Osteocyte (in vitro differentiated cells): ENCODE results near the gene LRRFIP1. TPM values are rescaled to one million over a fixed set of nuclear protein-coding genes. Genes with fewer than 3 reads are reported as not detected.
A peak's percentile ranks its signal among the peaks of the same experiment; 100 is the strongest.
"Not testable (repeated sequence)": the region's sequence is repeated elsewhere in the genome, so short reads cannot be mapped to it uniquely, and the experiment has no call there.

Experiments used
- DNase-seq: peaks from one replicate; pipeline ENCODE4 v3.0.0; 2021; ENCODE audit warnings: mixed read lengths; ENCODE audit not compliant: unreplicated experiment; ENCODE audit errors: extremely low spot score
- H3K27ac Mint-ChIP-seq: one replicate; pipeline ENCODE4 v1.8.0; 2021; ENCODE audit warnings: mild to moderate bottlenecking, mixed read lengths; ENCODE audit not compliant: unreplicated experiment
- H3K27me3 Mint-ChIP-seq: one replicate; pipeline ENCODE4 v1.8.0; 2021; ENCODE audit warnings: mixed read lengths; ENCODE audit not compliant: unreplicated experiment
- H3K36me3 Mint-ChIP-seq: one replicate; pipeline ENCODE4 v1.8.0; 2021; ENCODE audit warnings: mixed read lengths; ENCODE audit not compliant: unreplicated experiment
- H3K4me1 Mint-ChIP-seq: one replicate; pipeline ENCODE4 v1.8.0; 2021; ENCODE audit warnings: mixed read lengths; ENCODE audit not compliant: unreplicated experiment
- H3K4me3 Mint-ChIP-seq: one replicate; pipeline ENCODE4 v1.8.0; 2021; ENCODE audit warnings: mild to moderate bottlenecking, moderate library complexity, mixed read lengths; ENCODE audit not compliant: unreplicated experiment
- H3K9me3 Mint-ChIP-seq: one replicate; pipeline ENCODE4 v1.8.0; 2021; ENCODE audit warnings: mixed read lengths; ENCODE audit not compliant: unreplicated experiment
- total RNA-seq: library from RNA; stranded (reverse); gene quantifications from 2 replicates; pipeline ENCODE4 v1.2.1, GENCODE V29; 2021
- TF ChIP-seq, protein P1 (sequence below): fragments of 200-600 bp; sonication (generic); IDR thresholded peaks from 2 replicates; pipeline ENCODE4 v1.5.0; 2021; ENCODE audit warnings: antibody characterized with exemption, mild to moderate bottlenecking, moderate library complexity

The LRRFIP1 gene
- total RNA-seq, 1 donor from 2014 or later = 79.9 TPM

DNA sequence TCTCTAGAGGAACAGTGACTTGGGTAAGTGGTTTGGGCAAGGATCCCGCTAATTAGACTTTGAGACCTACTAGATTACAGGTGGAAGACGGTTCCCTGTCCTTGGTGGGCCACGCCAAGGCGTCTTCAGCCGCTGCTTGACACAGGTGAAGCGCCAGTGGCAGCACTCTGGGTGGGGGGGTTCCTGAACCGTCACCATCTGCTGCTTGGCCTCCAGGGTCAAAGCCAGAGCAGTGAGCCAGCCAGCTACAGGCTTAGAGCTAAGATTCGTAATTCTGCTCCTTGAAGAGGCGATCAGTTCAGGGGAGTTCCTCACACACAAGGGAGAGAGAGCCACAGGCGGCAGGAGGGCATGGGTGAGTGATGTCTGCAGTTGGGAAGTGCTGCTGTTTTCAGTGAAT lies 131.8 kb downstream of the LRRFIP1 start:
- no peak overlapping the region for H3K4me3 Mint-ChIP-seq
- no peaks in the 10 kb centered on the region for H3K9me3 Mint-ChIP-seq
- H3K36me3 Mint-ChIP-seq = peaks cover 47% of the 10 kb centered on the region
- TF ChIP-seq, protein P1, sequence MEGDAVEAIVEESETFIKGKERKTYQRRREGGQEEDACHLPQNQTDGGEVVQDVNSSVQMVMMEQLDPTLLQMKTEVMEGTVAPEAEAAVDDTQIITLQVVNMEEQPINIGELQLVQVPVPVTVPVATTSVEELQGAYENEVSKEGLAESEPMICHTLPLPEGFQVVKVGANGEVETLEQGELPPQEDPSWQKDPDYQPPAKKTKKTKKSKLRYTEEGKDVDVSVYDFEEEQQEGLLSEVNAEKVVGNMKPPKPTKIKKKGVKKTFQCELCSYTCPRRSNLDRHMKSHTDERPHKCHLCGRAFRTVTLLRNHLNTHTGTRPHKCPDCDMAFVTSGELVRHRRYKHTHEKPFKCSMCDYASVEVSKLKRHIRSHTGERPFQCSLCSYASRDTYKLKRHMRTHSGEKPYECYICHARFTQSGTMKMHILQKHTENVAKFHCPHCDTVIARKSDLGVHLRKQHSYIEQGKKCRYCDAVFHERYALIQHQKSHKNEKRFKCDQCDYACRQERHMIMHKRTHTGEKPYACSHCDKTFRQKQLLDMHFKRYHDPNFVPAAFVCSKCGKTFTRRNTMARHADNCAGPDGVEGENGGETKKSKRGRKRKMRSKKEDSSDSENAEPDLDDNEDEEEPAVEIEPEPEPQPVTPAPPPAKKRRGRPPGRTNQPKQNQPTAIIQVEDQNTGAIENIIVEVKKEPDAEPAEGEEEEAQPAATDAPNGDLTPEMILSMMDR = no peak
- no peaks in the 10 kb centered on the region for H3K4me1 Mint-ChIP-seq
- H3K27ac Mint-ChIP-seq = no peak overlapping the region
- no peaks in the 10 kb centered on the region for H3K27me3 Mint-ChIP-seq
- no peak for DNase-seq

DNA sequence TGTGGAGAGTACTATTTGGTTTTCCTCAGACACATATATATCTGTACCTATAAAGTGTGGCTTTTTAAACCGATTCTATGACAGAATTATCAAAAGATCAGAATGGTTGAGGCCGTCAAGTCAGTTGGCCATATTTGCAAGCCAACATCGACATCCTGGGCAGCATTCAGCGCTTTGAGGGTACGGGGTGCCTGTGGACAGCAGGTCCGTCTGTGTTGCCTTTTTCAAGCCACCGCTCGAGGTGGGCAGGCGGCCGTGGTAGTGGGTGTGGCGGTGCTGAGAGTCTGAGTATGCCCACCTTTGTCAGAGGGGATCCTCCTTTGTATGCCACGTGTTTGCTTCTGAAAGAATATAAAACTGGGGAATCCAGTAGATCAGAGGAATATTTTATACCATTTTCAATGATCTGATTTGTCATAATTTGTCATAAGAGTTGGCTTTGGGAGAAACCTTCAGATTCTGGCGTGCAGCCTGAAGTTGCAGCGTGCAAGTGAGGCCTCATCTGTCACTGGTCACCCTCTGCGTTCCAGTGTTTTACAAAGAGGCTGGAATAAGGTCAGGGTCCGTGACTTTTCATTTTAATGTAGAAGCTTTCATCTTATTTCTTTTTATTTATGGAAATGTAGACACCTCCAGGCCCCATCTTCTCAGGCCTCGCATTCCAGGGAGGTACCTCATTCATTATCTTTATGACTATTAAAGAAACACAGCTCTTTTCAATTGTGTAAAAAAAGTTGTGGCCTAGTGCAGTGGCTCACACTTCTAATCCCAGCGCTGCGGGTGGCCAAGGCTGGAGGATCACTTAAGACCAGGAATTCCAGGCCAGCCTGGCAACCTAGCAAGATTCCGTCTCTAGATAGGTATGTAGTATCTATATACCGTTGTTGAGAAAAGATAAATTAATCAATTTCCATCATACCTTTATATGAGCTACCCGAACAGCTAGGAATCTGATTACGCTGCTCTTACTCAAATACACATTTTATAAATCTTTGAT lies 133.4 kb downstream of the LRRFIP1 start:
- H3K27me3 Mint-ChIP-seq = no peaks in the 10 kb centered on the region
- no peak overlapping the region for H3K4me3 Mint-ChIP-seq
- H3K9me3 Mint-ChIP-seq = no peaks in the 10 kb centered on the region
- H3K36me3 Mint-ChIP-seq = peaks cover 39% of the 10 kb centered on the region
- H3K27ac Mint-ChIP-seq = no peak overlapping the region
- no peaks in the 10 kb centered on the region for H3K4me1 Mint-ChIP-seq
- no peak for DNase-seq
- TF ChIP-seq, protein P1 = no peak

DNA sequence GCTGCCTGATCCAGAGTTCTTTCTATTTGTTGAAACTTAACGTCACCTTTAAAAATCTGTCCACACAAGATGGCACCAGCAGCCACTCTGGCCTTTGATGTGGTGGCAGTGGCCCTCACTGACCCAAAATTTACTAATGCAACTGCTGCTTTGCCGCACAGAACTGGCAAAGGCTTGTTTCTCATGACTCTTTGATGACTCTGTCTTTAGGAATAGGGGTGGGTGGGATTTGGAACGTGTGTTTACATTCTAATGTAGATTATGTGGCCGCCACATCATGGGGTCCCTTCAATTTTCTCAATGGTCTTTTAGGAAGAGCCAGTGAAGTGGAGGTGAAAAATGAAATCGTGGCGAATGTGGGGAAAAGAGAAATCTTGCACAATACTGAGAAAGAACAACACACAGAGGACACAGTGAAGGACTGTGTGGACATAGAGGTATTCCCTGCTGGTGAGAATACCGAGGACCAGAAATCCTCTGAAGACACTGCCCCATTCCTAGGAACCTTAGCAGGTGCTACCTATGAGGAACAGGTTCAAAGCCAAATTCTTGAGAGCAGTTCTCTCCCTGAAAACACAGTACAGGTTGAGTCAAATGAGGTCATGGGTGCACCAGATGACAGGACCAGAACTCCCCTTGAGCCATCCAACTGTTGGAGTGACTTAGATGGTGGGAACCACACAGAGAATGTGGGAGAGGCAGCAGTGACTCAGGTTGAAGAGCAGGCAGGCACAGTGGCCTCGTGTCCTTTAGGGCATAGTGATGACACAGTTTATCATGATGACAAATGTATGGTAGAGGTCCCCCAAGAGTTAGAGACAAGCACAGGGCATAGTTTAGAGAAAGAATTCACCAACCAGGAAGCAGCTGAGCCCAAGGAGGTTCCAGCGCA lies 135.2 kb downstream of the LRRFIP1 start:
- not testable (repeated sequence) for H3K9me3 Mint-ChIP-seq, H3K4me3 Mint-ChIP-seq, DNase-seq, H3K27me3 Mint-ChIP-seq, H3K4me1 Mint-ChIP-seq, H3K27ac Mint-ChIP-seq
- peaks cover 32% of the 10 kb centered on the region for H3K36me3 Mint-ChIP-seq

DNA sequence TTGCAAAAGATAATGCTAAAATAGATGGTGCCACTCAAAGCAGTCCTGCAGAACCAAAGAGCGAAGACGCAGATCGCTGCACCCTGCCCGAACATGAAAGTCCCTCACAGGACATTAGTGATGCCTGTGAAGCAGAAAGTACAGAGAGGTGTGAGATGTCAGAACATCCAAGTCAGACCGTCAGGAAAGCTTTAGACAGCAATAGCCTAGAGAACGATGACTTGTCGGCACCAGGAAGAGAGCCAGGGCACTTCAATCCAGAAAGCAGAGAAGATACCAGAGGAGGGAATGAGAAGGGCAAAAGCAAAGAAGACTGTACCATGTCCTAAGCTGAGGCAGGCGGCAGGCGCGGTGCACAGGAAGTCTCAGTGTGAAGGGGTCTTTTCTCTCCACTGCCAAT lies 136.4 kb downstream of the LRRFIP1 start:
- Mint-ChIP-seq H3K9me3 (no peaks in the 10 kb centered on the region), H3K4me3 (no peak overlapping the region), H3K27ac (no peak overlapping the region), H3K4me1 (no peaks in the 10 kb centered on the region), H3K27me3 (no peaks in the 10 kb centered on the region), H3K36me3 (peaks cover 32% of the 10 kb centered on the region)
- TF ChIP-seq, protein P1 = no peak
- DNase-seq = peak; percentile 44

DNA sequence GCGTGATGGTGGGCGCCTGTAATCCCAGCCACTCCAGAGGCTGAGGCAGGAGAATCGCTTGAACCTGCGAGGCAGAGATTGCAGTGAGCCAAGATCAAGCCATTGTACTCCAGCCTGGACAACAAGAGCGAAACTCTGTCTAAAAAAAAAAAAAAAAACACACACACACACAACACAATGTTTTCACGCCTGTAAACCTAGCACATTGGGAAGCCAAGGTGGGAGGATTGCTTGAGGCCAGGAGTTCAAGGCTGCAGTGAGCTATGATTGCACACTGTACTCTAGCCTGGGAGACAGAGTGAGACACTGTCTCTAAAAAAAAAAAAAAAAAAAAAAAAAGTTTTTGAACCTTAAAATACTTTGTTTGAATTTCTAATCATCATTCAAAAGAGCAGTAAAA lies 137.7 kb downstream of the LRRFIP1 start:
- H3K36me3 Mint-ChIP-seq = peaks cover 28% of the 10 kb centered on the region
- not testable (repeated sequence) for H3K4me3 Mint-ChIP-seq, H3K9me3 Mint-ChIP-seq, H3K27me3 Mint-ChIP-seq, DNase-seq, H3K4me1 Mint-ChIP-seq, H3K27ac Mint-ChIP-seq
